CD14-positive monocyte (primary cell): ENCODE data around the gene TAF1A. TPM values are rescaled to one million over a fixed set of nuclear protein-coding genes. Genes with fewer than 3 reads are reported as not detected.

Source experiments
- DNase-seq, 3 donors: peaks; one replicate each; pipeline ENCODE4 v3.0.0-alpha.2; 2011 to 2022
- H2AFZ ChIP-seq: 2 replicates; pipeline ENCODE4 v1.6.0; 2012; ENCODE audit warnings: mild to moderate bottlenecking, low read depth, low read length, inconsistent platforms; ENCODE audit not compliant: insufficient read depth, poor library complexity, severe bottlenecking
- H3K27ac ChIP-seq, 2 donors: 1 replicate in 1 of 2; 2 replicates in 1 of 2; pipeline ENCODE4 v1.5.1; 2012 to 2013; ENCODE audit warnings: low read length in 2 of 2, control low read depth in 1 of 2, inconsistent platforms in 1 of 2, low read depth in 1 of 2, mild to moderate bottlenecking in 1 of 2
- H3K27me3 ChIP-seq, 2 donors: one replicate each; pipeline versions ENCODE4 v1.6.0 to v1.6.1; 2011 to 2013; ENCODE audit warnings: low read length in 2 of 2; ENCODE audit not compliant: control insufficient read depth in 2 of 2, insufficient read depth in 2 of 2
- H3K36me3 ChIP-seq, 2 donors: replicated peaks in 1 of 2; 1 replicate in 1 of 2; 2 replicates in 1 of 2; pipeline versions ENCODE4 v1.5.1 to v1.6.1; 2012 to 2013; ENCODE audit warnings: low read length in 2 of 2, control low read depth in 1 of 2, inconsistent platforms in 1 of 2, mild to moderate bottlenecking in 1 of 2; ENCODE audit not compliant: insufficient read depth in 2 of 2, control insufficient read depth in 1 of 2
- H3K4me1 ChIP-seq, 2 donors: 1 replicate in 1 of 2; 2 replicates in 1 of 2; pipeline versions ENCODE4 v1.5.1 to v1.6.1; 2012 to 2013; ENCODE audit warnings: low read length in 2 of 2, control low read depth in 1 of 2, inconsistent platforms in 1 of 2, mild to moderate bottlenecking in 1 of 2, moderate library complexity in 1 of 2; ENCODE audit not compliant: insufficient read depth in 2 of 2, control insufficient read depth in 1 of 2
- H3K4me2 ChIP-seq: replicated peaks from 2 replicates; pipeline ENCODE3; 2012; ENCODE audit warnings: low read length, moderate library complexity, mild to moderate bottlenecking; ENCODE audit not compliant: poor library complexity, severe bottlenecking; ENCODE audit errors: extremely low read depth
- H3K4me3 ChIP-seq, 3 experiments: fragments of 200-600 bp in 1 of 3; sonication (generic) in 1 of 3; replicated peaks in 1 of 3; 1 replicate in 2 of 3; 2 replicates in 1 of 3; pipeline ENCODE4 v1.5.1; 2011 to 2013; ENCODE audit warnings: low read length in 3 of 3, mild to moderate bottlenecking in 3 of 3, control low read depth in 2 of 3, low read depth in 2 of 3, inconsistent platforms in 1 of 3, moderate library complexity in 1 of 3
- H3K79me2 ChIP-seq: 2 replicates; pipeline ENCODE4 v1.6.0; 2012; ENCODE audit warnings: mild to moderate bottlenecking, control low read depth, inconsistent platforms, low read length, moderate library complexity; ENCODE audit not compliant: insufficient read depth
- H3K9ac ChIP-seq: 2 replicates; pipeline ENCODE4 v1.6.0; 2017; ENCODE audit warnings: low read length, mild to moderate bottlenecking; ENCODE audit not compliant: insufficient read depth, poor library complexity, severe bottlenecking
- H3K9me3 ChIP-seq, 2 donors: replicated peaks in 1 of 2; 1 replicate in 1 of 2; 2 replicates in 1 of 2; pipeline versions ENCODE4 v1.5.1 to v1.6.1; 2012 to 2013; ENCODE audit warnings: low read length in 2 of 2, control low read depth in 1 of 2; ENCODE audit not compliant: control insufficient read depth in 1 of 2, insufficient read depth in 1 of 2
- H4K20me1 ChIP-seq: 2 replicates; pipeline ENCODE4 v1.6.0; 2012; ENCODE audit warnings: mild to moderate bottlenecking, low read length, control low read depth, moderate library complexity; ENCODE audit not compliant: insufficient read depth
- H3K27ac Mint-ChIP-seq, 7 donors: one replicate each; pipeline ENCODE4 v1.8.0; 2020; ENCODE audit warnings: mild to moderate bottlenecking in 7 of 7, mixed read lengths in 7 of 7, moderate library complexity in 6 of 7, inconsistent platforms in 2 of 7
- H3K27me3 Mint-ChIP-seq, 3 donors: one replicate each; pipeline ENCODE4 v1.8.0; 2021 to 2022; ENCODE audit warnings: low read depth in 3 of 3, mild to moderate bottlenecking in 3 of 3, mixed read lengths in 3 of 3, moderate library complexity in 3 of 3, inconsistent platforms in 1 of 3
- H3K36me3 Mint-ChIP-seq, 2 donors: one replicate each; pipeline ENCODE4 v1.8.0; 2020; ENCODE audit warnings: mixed read lengths in 2 of 2, inconsistent platforms in 1 of 2, mild to moderate bottlenecking in 1 of 2
- H3K4me1 Mint-ChIP-seq: one replicate; pipeline ENCODE4 v1.8.0; 2020; ENCODE audit warnings: mild to moderate bottlenecking, mixed read lengths
- H3K4me3 Mint-ChIP-seq, 2 donors: one replicate each; pipeline ENCODE4 v1.8.0; 2020; ENCODE audit warnings: mild to moderate bottlenecking in 2 of 2, mixed read lengths in 2 of 2, moderate library complexity in 1 of 2
- H3K9me3 Mint-ChIP-seq, 7 donors: one replicate each; pipeline ENCODE4 v1.8.0; 2020 to 2022; ENCODE audit warnings: mixed read lengths in 7 of 7, mild to moderate bottlenecking in 6 of 7, moderate library complexity in 6 of 7, inconsistent platforms in 2 of 7
- CTCF ChIP-seq: fragments of 200-600 bp; IDR thresholded peaks from one replicate; pipeline ENCODE4 v1.8.0; 2022; ENCODE audit warnings: antibody characterized with exemption, mild to moderate bottlenecking
- WGBS: methylation state at CpG from one replicate; pipeline ENCODE4 v1.1.5; 2013; ENCODE audit warnings: missing lambda C conversion rate; ENCODE audit not compliant: insufficient coverage; 5-methylcytosine and 5-hydroxymethylcytosine counted together
- intact Hi-C, 2 donors: fragments of 100-400 bp; cut with micrococcal nuclease; formaldehyde crosslinking; loops; one replicate each; pipeline versions ENCODE4 v1.15.0 to v1.15.1; 2023
- polyA plus RNA-seq, 3 donors: library from polyadenylated mRNA; depleted of rRNA in 1 of 3; unstranded in 2 of 3; stranded (reverse) in 1 of 3; fragments of 300-500 nt in 2 of 3; fragments of >200 nt in 1 of 3; fragmentation: Illumina TruSeq in 2 of 3; gene quantifications; 1 replicate in 2 of 3; 2 replicates in 1 of 3; pipeline ENCODE4 v1.2.3, GENCODE V29; 2012 to 2021

Gene TAF1A
- polyA plus RNA-seq, 3 donors = 1.3 to 5.1 (median 2.5) TPM

- Histone ChIP-seq H3K4me2 (no peak overlapping the region), H3K27ac (no peak overlapping the region), H3K9me3 (no peaks in the 10 kb centered on the region), H3K79me2 (no peaks in the 10 kb centered on the region), H4K20me1 (no peaks in the 10 kb centered on the region), H2AFZ (no peak overlapping the region), H3K36me3 (peaks cover 51 to 72% of the 10 kb centered on the region in 2 donors), H3K9ac (no peak overlapping the region), H3K27me3 (no peaks in the 10 kb centered on the region), H3K4me1 (no peaks in the 10 kb centered on the region), H3K4me3 (no peak overlapping the region)
- Mint-ChIP-seq H3K27me3 (no peaks in the 10 kb centered on the region), H3K4me1 (no peaks in the 10 kb centered on the region), H3K36me3 (peaks cover 54 to 57% of the 10 kb centered on the region in 2 donors), H3K9me3 (no peaks in the 10 kb centered on the region), H3K27ac (no peak overlapping the region), H3K4me3 (no peak overlapping the region)
- intact Hi-C loops = no loop called here
- DNase-seq = no peak
- no peak for TF ChIP-seq CTCF
- WGBS = no CpG with 5 or more reads among the region's 1 CpG
These were observed 28.1 kb downstream of the TAF1A start for GRCh38 chr1:222561656-222562055.

GRCh38 chr1:222557574-222557973, 32.2 kb downstream of the TAF1A start:
- H4K20me1 ChIP-seq = no peaks in the 10 kb centered on the region
- H3K79me2 ChIP-seq = no peaks in the 10 kb centered on the region
- WGBS = 100% methylated on average over 2 of the region's 7 CpGs
- H3K27ac ChIP-seq = no peak overlapping the region
- no peak for DNase-seq
- H3K4me3 ChIP-seq = no peak overlapping the region
- no peak overlapping the region for H3K4me2 ChIP-seq
- H3K27ac Mint-ChIP-seq = no peak overlapping the region
- peaks cover 49 to 53% of the 10 kb centered on the region in 2 donors for H3K36me3 Mint-ChIP-seq
- H3K27me3 Mint-ChIP-seq = no peaks in the 10 kb centered on the region
- no peak overlapping the region for H3K9ac ChIP-seq
- no peak overlapping the region for H3K4me3 Mint-ChIP-seq
- H3K27me3 ChIP-seq = no peaks in the 10 kb centered on the region
- no peak for TF ChIP-seq CTCF
- no peak overlapping the region for H2AFZ ChIP-seq
- peaks cover 41 to 71% of the 10 kb centered on the region in 2 donors for H3K36me3 ChIP-seq
- intact Hi-C loops = no loop called here
- H3K4me1 ChIP-seq = no peaks in the 10 kb centered on the region
- H3K9me3 ChIP-seq = no peaks in the 10 kb centered on the region
- no peaks in the 10 kb centered on the region for H3K9me3 Mint-ChIP-seq
- H3K4me1 Mint-ChIP-seq = no peaks in the 10 kb centered on the region
